MM.1S (cell line): Measurements from ENCODE around the gene MLPH.

ENCODE experiments used
- DNase-seq: peaks from one replicate; pipeline ENCODE4 v3.0.0-alpha.2; 2015
- H2AFZ ChIP-seq: fragments of 300-600 bp; sonication (generic); 2 replicates; pipeline ENCODE4 v1.6.0; 2016; ENCODE audit warnings: antibody characterized with exemption, low read length
- H3F3A ChIP-seq: fragments of 300-600 bp; sonication (generic); 2 replicates; pipeline ENCODE4 v1.6.1; 2016; ENCODE audit warnings: mild to moderate bottlenecking, antibody characterized with exemption, low read length, moderate library complexity, mixed read lengths; ENCODE audit not compliant: insufficient read depth
- H3K27ac ChIP-seq: fragments of 300-600 bp; sonication (generic); 2 replicates; pipeline ENCODE4 v1.5.1; 2016; ENCODE audit warnings: mild to moderate bottlenecking, low read length
- H3K27me3 ChIP-seq: fragments of 300-600 bp; sonication (generic); replicated peaks from 2 replicates; pipeline ENCODE4 v1.6.0; 2016; ENCODE audit warnings: low read length; ENCODE audit not compliant: insufficient read depth
- H3K36me3 ChIP-seq: fragments of 300-600 bp; sonication (generic); replicated peaks from 2 replicates; pipeline ENCODE4 v1.6.1; 2016; ENCODE audit warnings: mild to moderate bottlenecking, low read length, mixed read lengths; ENCODE audit not compliant: insufficient read depth
- H3K4me1 ChIP-seq: fragments of 300-600 bp; sonication (generic); 2 replicates; pipeline ENCODE4 v1.6.1; 2016; ENCODE audit warnings: low read length, mixed read lengths
- H3K4me2 ChIP-seq: fragments of 300-600 bp; sonication (generic); 2 replicates; pipeline ENCODE4 v1.6.0; 2016; ENCODE audit warnings: low read depth, low read length
- H3K4me3 ChIP-seq: fragments of 300-600 bp; sonication (generic); 2 replicates; pipeline ENCODE4 v1.5.1; 2016; ENCODE audit warnings: low read length, mixed read lengths
- H3K79me2 ChIP-seq: fragments of 300-600 bp; sonication (generic); 2 replicates; pipeline ENCODE4 v1.6.1; 2016; ENCODE audit warnings: mixed run types, low read length, mixed read lengths
- H3K9ac ChIP-seq: fragments of 300-600 bp; sonication (generic); 2 replicates; pipeline ENCODE4 v1.6.1; 2016; ENCODE audit warnings: low read length, mixed read lengths
- H3K9me2 ChIP-seq: fragments of 300-600 bp; sonication (generic); replicated peaks from 2 replicates; pipeline ENCODE4 v1.6.1; 2016; ENCODE audit warnings: mild to moderate bottlenecking, low read length, mixed read lengths; ENCODE audit not compliant: insufficient read depth
- H3K9me3 ChIP-seq: fragments of 300-600 bp; sonication (generic); replicated peaks from 2 replicates; pipeline ENCODE4 v1.6.1; 2016; ENCODE audit warnings: mild to moderate bottlenecking, low read length, mixed read lengths; ENCODE audit not compliant: insufficient read depth
- H4K20me1 ChIP-seq: fragments of 300-600 bp; sonication (generic); 2 replicates; pipeline ENCODE4 v1.6.1; 2016; ENCODE audit warnings: mild to moderate bottlenecking, low read length, moderate library complexity, mixed read lengths; ENCODE audit not compliant: insufficient read depth
- CTCF ChIP-seq: fragments of 300-600 bp; sonication (generic); IDR thresholded peaks from 2 replicates; pipeline ENCODE4 v1.5.1; 2016; ENCODE audit warnings: antibody characterized with exemption, low read length, mixed read lengths
- EZH2 ChIP-seq: fragments of 300-600 bp; sonication (generic); optimal IDR thresholded peaks from 2 replicates; pipeline ENCODE3; 2017; ENCODE audit warnings: low read depth, mild to moderate bottlenecking, antibody characterized with exemption, low read length, mixed read lengths
- EZH2phosphoT487 ChIP-seq: fragments of 300-600 bp; sonication (generic); IDR thresholded peaks from 2 replicates; pipeline ENCODE4 v1.6.1; 2018; ENCODE audit warnings: antibody characterized with exemption, low read length

MLPH gene

GRCh38 chr2:237530472-237531433 lies 43.7 kb downstream of the MLPH start:
- peak overlapping the region; percentile 38; the same call in 1 of the 2 replicates for H3K4me2 ChIP-seq

GRCh38 chr2:237532160-237532559 lies 45.1 kb downstream of the MLPH start:
- Histone ChIP-seq H3K4me2 (no peak overlapping the region), H3K27me3 (no peaks in the 10 kb centered on the region)

More at GRCh38 chr2:237530472-237531433, 43.7 kb downstream of the MLPH start:
- peak; percentile 90 for DNase-seq
- Histone ChIP-seq H3K36me3 (no peaks in the 10 kb centered on the region), H3K4me1 (peaks cover 36% of the 10 kb centered on the region), H3K4me3 (no peak overlapping the region), H3K79me2 (no peaks in the 10 kb centered on the region), H3K9me3 (no peaks in the 10 kb centered on the region), H3K9me2 (no peaks in the 10 kb centered on the region), H3K9ac (peak overlapping the region; percentile 35; the same call in 1 of the 2 replicates), H4K20me1 (no peaks in the 10 kb centered on the region), H2AFZ (peak overlapping the region; percentile 61), H3K27ac (peak overlapping the region; percentile 82), H3F3A (peaks cover 38% of the 10 kb centered on the region), H3K27me3 (no peaks in the 10 kb centered on the region)
- TF ChIP-seq CTCF (no peak), EZH2phosphoT487 (no peak), EZH2 (no peak)

GRCh38 chr2:237533668-237534161 lies 46.7 kb downstream of the MLPH start:
- Histone ChIP-seq H3K79me2 (no peaks in the 10 kb centered on the region), H3K4me1 (peaks cover 32% of the 10 kb centered on the region), H3K9me2 (no peaks in the 10 kb centered on the region), H3K9ac (no peak overlapping the region), H4K20me1 (no peaks in the 10 kb centered on the region), H3F3A (peaks cover 34% of the 10 kb centered on the region), H2AFZ (no peak overlapping the region), H3K4me3 (no peak overlapping the region), H3K4me2 (no peak overlapping the region), H3K27ac (no peak overlapping the region), H3K27me3 (no peaks in the 10 kb centered on the region), H3K36me3 (no peaks in the 10 kb centered on the region), H3K9me3 (no peaks in the 10 kb centered on the region)
- TF ChIP-seq CTCF (no peak), EZH2 (no peak), EZH2phosphoT487 (no peak)
- DNase-seq, result no peak

More at GRCh38 chr2:237532160-237532559, 45.1 kb downstream of the MLPH start:
- no peak for TF ChIP-seq CTCF
- no peak for TF ChIP-seq EZH2
- no peak for TF ChIP-seq EZH2phosphoT487
- no peak overlapping the region for H3K27ac ChIP-seq
- no peaks in the 10 kb centered on the region for H3K9me2 ChIP-seq
- peaks cover 36% of the 10 kb centered on the region for H3K4me1 ChIP-seq
- H3K9me3 ChIP-seq, result no peaks in the 10 kb centered on the region
- H2AFZ ChIP-seq, result no peak overlapping the region
- H4K20me1 ChIP-seq, result no peaks in the 10 kb centered on the region
- no peak for DNase-seq
- H3K36me3 ChIP-seq, result no peaks in the 10 kb centered on the region
- H3F3A ChIP-seq, result peaks cover 38% of the 10 kb centered on the region
- H3K4me3 ChIP-seq, result no peak overlapping the region
- no peaks in the 10 kb centered on the region for H3K79me2 ChIP-seq
- H3K9ac ChIP-seq, result no peak overlapping the region
